Skin of body (tissue), 2 donors: ENCODE measurements around the gene OR8K1. TPM values are rescaled to one million over a fixed set of nuclear protein-coding genes. Genes with fewer than 3 reads are reported as not detected.

Experiments
- DNase-seq: peaks from one replicate; lab custom pipeline; 2025; lab: John Stamatoyannopoulos, UW
- total RNA-seq: library from RNA; depleted of rRNA; stranded (reverse); fragments of >200 nt; gene quantifications from one replicate; pipeline ENCODE4 v1.2.3, GENCODE V29; 2014

The OR8K1 gene
- total RNA-seq: not detected

GRCh38 chr11:56345739-56346138 is at the start of gene OR8K1:
OR8K1 (plus strand) TSS chr11:56346039; CDS start chr11:56346039, 0 bp downstream.
- no peak for DNase-seq

GRCh38 chr11:56296898-56297297 is 48.9 kb upstream of the OR8K1 start:
- DNase-seq: no peak

- DNase-seq: no peak
Observed at GRCh38 chr11:56307836-56308235, 38.0 kb upstream of the OR8K1 start.

GRCh38 chr11:56314844-56315243 is 31.0 kb upstream of the OR8K1 start, which contains the start of gene OR8K3:
OR8K3 (plus strand) TSS chr11:56315144; CDS start chr11:56318307, 3,163 bp downstream.
- DNase-seq: no peak

- DNase-seq: no peak
Observed at GRCh38 chr11:56331861-56332491, 13.9 kb upstream of the OR8K1 start.

- DNase-seq: no peak
Observed at GRCh38 chr11:56333156-56333555, 12.7 kb upstream of the OR8K1 start.

- DNase-seq: no peak
Observed at GRCh38 chr11:56340289-56340688, 5.5 kb upstream of the OR8K1 start.

GRCh38 chr11:56353991-56354390 is 8.2 kb downstream of the OR8K1 start, which contains the start of gene OR8J1:
OR8J1 (plus strand) TSS chr11:56354291; CDS start chr11:56360247, 5,956 bp downstream.
- no peak for DNase-seq

- no peak for DNase-seq
Observed at GRCh38 chr11:56375324-56375723, 29.5 kb downstream of the OR8K1 start, which contains the start of gene OR8U1. OR8U1 (plus strand) TSS chr11:56375624; CDS start chr11:56375624, 0 bp downstream.

GRCh38 chr11:56380120-56380519 is 34.3 kb downstream of the OR8K1 start:
- no peak for DNase-seq

GRCh38 chr11:56394381-56394780 is 48.5 kb downstream of the OR8K1 start:
- DNase-seq: no peak

- DNase-seq: no peak
Observed at GRCh38 chr11:56396047-56396446, 50.2 kb downstream of the OR8K1 start.

Other genes with a start within 250 kb of the OR8K1 start
- gene OR8H2, start 242.4 kb upstream of the OR8K1 start, total RNA-seq: not detected
- gene OR8H3, start 223.7 kb upstream of the OR8K1 start, total RNA-seq: not detected
- gene OR8J3, start 205.8 kb upstream of the OR8K1 start, total RNA-seq: not detected
- gene OR8K5, start 185.7 kb upstream of the OR8K1 start, total RNA-seq: not detected
- not detected for gene OR5J2, start 169.4 kb upstream of the OR8K1 start, total RNA-seq
- gene OR5T2, start 111.8 kb upstream of the OR8K1 start, total RNA-seq: not detected
- gene OR5T3, start 93.8 kb upstream of the OR8K1 start, total RNA-seq: not detected
- gene OR5T1, start 71.9 kb upstream of the OR8K1 start, total RNA-seq: not detected
- gene OR8H1, start 53.8 kb upstream of the OR8K1 start, total RNA-seq: not detected
- not detected for gene OR8K3, start 30.9 kb upstream of the OR8K1 start, total RNA-seq
- not detected for gene OR8J1, start 8.3 kb downstream of the OR8K1 start, total RNA-seq
- not detected for gene OR8U1, start 29.6 kb downstream of the OR8K1 start, total RNA-seq
- not detected for gene OR5AL1, start 66.7 kb downstream of the OR8K1 start, total RNA-seq
- not detected for gene OR5M3, start 127.3 kb downstream of the OR8K1 start, total RNA-seq
- not detected for gene OR5M8, start 145.3 kb downstream of the OR8K1 start, total RNA-seq
- not detected for gene OR5M11, start 197.2 kb downstream of the OR8K1 start, total RNA-seq
- gene OR5M10, start 231.7 kb downstream of the OR8K1 start, total RNA-seq: not detected